Fibroblast of mammary gland (primary cell): ENCODE measurements around the gene PCNX3.

Experiments
- DNase-seq: peaks from one replicate; pipeline ENCODE4 v3.0.0-alpha.2; 2010; ENCODE audit warnings: low read depth
- H3K4me3 ChIP-seq: 2 replicates; pipeline ENCODE4 v1.5.1; 2011; ENCODE audit warnings: low read depth, mild to moderate bottlenecking, low read length, moderate library complexity; ENCODE audit not compliant: control insufficient read depth
- CTCF ChIP-seq: conservative IDR thresholded peaks from 2 replicates; pipeline ENCODE4 v1.5.1; 2011; ENCODE audit warnings: low read depth, low read length, inconsistent platforms; ENCODE audit not compliant: control insufficient read depth, insufficient read depth

The PCNX3 gene

DNA sequence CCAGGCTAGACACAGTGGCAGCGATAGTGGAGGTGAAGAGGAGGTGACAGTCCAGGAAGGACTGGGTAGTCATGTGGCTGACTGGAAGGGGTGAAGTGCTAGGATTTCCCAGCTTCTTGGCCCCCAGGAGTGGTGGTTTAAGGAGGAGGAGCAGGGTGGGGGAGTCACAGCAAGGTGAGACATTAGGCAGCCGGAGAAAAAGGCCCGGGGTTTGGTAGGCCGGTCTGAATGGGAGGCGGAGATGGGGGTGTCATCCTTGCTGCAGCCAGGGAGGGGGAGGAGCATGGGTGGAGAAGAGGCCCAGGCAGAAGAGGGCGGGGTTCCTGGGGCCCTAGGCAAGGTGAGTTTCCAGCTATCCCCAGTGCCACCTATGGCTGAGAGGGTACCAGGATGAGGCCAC lies 28.4 kb downstream of the PCNX3 start:
- no peak for TF ChIP-seq CTCF
- no peak for DNase-seq
- H3K4me3 ChIP-seq = no peak overlapping the region

DNA sequence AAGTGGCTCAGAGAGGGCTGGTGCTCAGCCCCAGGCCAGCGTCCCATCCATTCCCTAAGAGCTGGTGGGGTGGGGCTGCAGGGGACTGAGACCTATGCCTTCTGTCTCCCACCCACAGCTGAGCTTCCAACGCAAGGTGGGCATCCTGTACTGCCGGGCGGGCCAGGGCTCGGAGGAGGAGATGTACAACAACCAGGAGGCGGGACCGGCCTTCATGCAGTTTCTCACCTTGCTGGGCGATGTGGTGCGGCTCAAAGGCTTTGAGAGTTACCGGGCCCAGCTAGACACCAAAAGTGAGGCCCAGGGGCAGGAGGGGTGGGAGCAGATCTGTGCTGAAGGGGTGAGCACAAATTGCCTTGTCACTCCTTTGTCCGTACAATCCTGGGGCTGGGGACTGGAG lies 29.3 kb downstream of the PCNX3 start:
- H3K4me3 ChIP-seq = no peak overlapping the region
- no peak for TF ChIP-seq CTCF
- no peak for DNase-seq

DNA sequence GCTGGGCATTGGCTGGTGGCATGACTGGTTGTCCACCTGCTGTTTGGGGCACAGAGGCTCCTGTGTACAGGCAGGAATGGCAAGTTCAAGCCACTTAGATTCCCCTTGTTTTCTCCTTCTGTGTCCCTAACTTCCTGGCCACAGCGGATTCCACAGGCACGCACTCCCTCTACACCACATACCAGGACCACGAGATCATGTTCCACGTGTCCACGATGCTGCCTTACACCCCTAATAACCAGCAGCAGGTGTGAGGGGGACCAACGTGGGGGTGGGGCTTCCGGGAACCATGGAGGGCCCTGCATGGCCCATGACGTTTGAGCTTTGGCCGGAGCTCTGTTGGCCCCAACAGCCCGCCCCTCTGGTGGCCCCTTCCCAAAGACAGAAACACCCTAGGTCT lies 30.1 kb downstream of the PCNX3 start:
- DNase-seq = peak; percentile 20
- TF ChIP-seq CTCF = no peak
- no peak overlapping the region for H3K4me3 ChIP-seq

GRCh38 chr11:65646288-65646957 lies 30.8 kb downstream of the PCNX3 start:
- no peak for DNase-seq
- H3K4me3 ChIP-seq = no peak overlapping the region
- TF ChIP-seq CTCF = no peak

DNA sequence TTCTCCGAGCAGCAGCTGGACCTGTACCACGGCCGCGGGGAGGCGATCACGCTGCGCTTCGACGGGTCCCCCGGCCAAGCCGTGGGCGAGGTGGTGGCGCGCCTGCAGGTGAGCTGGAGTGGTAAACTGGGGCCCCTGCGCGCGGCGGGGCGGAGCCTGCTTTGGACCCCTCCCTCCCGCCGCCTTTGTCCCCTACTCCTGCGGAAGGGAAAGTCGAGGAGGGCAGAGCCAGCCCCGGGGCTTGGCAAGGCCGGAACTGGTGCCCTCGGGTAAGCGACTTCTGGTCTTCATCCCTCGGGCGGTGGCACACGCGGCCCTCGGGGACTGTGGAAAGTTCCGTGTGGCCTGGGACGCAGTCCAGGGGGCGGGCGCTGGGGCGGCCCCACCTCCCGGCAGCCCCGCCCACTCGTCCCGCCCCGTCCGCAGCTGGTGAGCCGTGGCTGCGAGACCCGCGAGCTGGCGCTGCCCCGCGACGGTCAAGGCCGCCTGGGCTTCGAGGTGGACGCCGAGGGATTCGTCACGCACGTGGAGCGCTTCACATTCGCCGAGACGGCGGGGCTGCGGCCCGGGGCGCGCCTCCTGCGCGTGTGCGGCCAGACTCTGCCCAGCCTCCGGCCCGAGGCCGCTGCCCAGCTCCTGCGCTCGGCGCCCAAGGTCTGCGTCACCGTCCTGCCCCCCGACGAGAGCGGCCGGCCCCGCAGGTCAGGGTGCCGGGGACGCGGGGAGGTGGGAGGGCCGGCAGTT lies 31.6 kb downstream of the PCNX3 start:
- no peak for TF ChIP-seq CTCF
- peak; percentile 7 for DNase-seq
- H3K4me3 ChIP-seq = no peak overlapping the region

GRCh38 chr11:65648997-65649493 lies 33.5 kb downstream of the PCNX3 start:
- TF ChIP-seq CTCF = no peak
- DNase-seq = no peak
- no peak overlapping the region for H3K4me3 ChIP-seq
